Fibroblast of mammary gland (primary cell): ENCODE data around the gene NEUROD1.

Experiments
- DNase-seq: peaks from one replicate; pipeline ENCODE4 v3.0.0-alpha.2; 2010; ENCODE audit warnings: low read depth
- H3K4me3 ChIP-seq: 2 replicates; pipeline ENCODE4 v1.5.1; 2011; ENCODE audit warnings: low read depth, mild to moderate bottlenecking, low read length, moderate library complexity; ENCODE audit not compliant: control insufficient read depth
- TF ChIP-seq, protein P1 (sequence below): conservative IDR thresholded peaks from 2 replicates; pipeline ENCODE4 v1.5.1; 2011; ENCODE audit warnings: low read depth, low read length, inconsistent platforms; ENCODE audit not compliant: control insufficient read depth, insufficient read depth

The NEUROD1 gene

DNA sequence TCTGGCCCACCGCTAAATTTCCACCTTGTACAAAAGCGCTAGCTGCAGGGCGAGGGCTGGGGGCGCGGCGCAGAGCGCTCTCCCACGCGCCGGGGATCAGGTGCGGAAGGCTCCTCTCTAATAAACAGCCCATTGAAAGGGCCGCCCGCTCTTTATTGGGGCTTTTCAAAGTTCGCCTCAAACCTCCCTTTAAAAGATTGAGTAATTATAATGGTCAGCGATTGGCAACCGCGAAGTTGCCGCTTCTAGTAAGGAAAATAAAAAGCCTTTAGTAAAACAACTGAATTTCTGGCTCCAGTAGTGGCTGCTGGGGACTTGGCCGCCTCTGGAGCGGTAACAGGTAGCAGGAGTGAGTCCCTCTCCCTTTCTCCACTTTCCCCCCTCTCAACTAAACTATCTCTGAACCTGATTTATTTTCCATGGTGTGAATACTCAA lies 755 bp downstream of the NEUROD1 start:
- TF ChIP-seq, protein P1, sequence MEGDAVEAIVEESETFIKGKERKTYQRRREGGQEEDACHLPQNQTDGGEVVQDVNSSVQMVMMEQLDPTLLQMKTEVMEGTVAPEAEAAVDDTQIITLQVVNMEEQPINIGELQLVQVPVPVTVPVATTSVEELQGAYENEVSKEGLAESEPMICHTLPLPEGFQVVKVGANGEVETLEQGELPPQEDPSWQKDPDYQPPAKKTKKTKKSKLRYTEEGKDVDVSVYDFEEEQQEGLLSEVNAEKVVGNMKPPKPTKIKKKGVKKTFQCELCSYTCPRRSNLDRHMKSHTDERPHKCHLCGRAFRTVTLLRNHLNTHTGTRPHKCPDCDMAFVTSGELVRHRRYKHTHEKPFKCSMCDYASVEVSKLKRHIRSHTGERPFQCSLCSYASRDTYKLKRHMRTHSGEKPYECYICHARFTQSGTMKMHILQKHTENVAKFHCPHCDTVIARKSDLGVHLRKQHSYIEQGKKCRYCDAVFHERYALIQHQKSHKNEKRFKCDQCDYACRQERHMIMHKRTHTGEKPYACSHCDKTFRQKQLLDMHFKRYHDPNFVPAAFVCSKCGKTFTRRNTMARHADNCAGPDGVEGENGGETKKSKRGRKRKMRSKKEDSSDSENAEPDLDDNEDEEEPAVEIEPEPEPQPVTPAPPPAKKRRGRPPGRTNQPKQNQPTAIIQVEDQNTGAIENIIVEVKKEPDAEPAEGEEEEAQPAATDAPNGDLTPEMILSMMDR: no peak
- DNase-seq: no peak
- H3K4me3 ChIP-seq: no peak overlapping the region

GRCh38 chr2:181678861-181679543 lies 1.3 kb downstream of the NEUROD1 start:
- H3K4me3 ChIP-seq: no peak overlapping the region
- DNase-seq: no peak
- TF ChIP-seq, protein P1: no peak

GRCh38 chr2:181677912-181678586 lies 2.3 kb downstream of the NEUROD1 start:
- DNase-seq: peak; percentile 78
- TF ChIP-seq, protein P1: no peak
- H3K4me3 ChIP-seq: no peak overlapping the region

DNA sequence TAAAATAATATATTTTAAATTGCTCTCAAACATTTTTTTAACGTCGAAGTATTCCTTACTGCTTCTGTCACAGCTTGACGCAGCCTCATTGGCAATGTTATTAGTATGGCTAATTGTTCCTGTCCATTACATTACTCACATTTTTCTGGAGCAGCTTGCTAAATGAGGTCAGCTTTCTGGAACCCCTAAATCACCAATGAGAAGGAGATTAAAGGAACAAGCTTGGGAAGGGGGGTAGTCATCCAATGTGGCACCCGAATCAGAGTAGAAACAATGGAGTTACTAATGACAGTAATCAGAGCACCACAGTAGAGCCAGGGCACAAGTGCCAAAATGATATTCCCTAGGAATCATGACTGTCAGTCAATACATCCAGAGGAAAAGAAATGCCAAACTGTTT lies 5.1 kb downstream of the NEUROD1 start:
- TF ChIP-seq, protein P1: no peak
- H3K4me3 ChIP-seq: no peak overlapping the region
- no peak for DNase-seq

- H3K4me3 ChIP-seq: no peak overlapping the region
- TF ChIP-seq, protein P1: no peak
- DNase-seq: no peak
These were observed 5.9 kb downstream of the NEUROD1 start for GRCh38 chr2:181674461-181674860.

- no peak for DNase-seq
- H3K4me3 ChIP-seq: no peak overlapping the region
- TF ChIP-seq, protein P1: no peak
These were observed 7.1 kb downstream of the NEUROD1 start for GRCh38 chr2:181673173-181673572.
